ENCODE results near the gene SLCO3A1. TPM values are rescaled to one million over a fixed set of nuclear protein-coding genes. Genes with fewer than 3 reads are reported as not detected.

Gene SLCO3A1
- total RNA-seq, 1 experiment from 2014 or later, result 9.1 TPM

- H3K4me1 Mint-ChIP-seq, result peaks cover 25% of the 10 kb centered on the region
- no peaks in the 10 kb centered on the region; the same call in 1 of the 2 replicates for H3K27me3 Mint-ChIP-seq (ENCODE audit: low read depth)
- peaks cover 16% of the 10 kb centered on the region for H3K9me3 Mint-ChIP-seq
- no peak overlapping the region for H3K27ac Mint-ChIP-seq
- ChIA-PET POLR2A (no interaction called here), CTCF (interaction anchor here (0.8 to 1.6 kb wide), 2 partner anchors 72 to 190 kb away, joined by 3 to 6 read pairs; no protein-coding TSS in a partner anchor)
- ATAC-seq (no peak), DNase-seq (ENCODE audit: low spot score) (no peak)
- H3K4me3 Mint-ChIP-seq, result no peak overlapping the region
- no peaks in the 10 kb centered on the region for H3K36me3 Mint-ChIP-seq
- TF ChIP-seq HMGA2 (CRISPR knock-in tag; IDR thresholded peaks at IDR 0.05), result no peak
- no peak for TF ChIP-seq TEAD4 (CRISPR knock-in tag; IDR thresholded peaks at IDR 0.05)
- no peak for TF ChIP-seq FOXP4 (CRISPR knock-in tag; IDR thresholded peaks at IDR 0.05)
- TF ChIP-seq AR (CRISPR knock-in tag; IDR thresholded peaks at IDR 0.05), result no peak
- TF ChIP-seq ARID4B (CRISPR knock-in tag; IDR thresholded peaks at IDR 0.05; ENCODE audit: borderline replicate concordance), result no peak
- TF ChIP-seq ZNF281 (CRISPR knock-in tag; IDR thresholded peaks at IDR 0.05), result no peak
- no peak for TF ChIP-seq SMAD4 (CRISPR knock-in tag; IDR thresholded peaks at IDR 0.05)
- TF ChIP-seq ZNF425 (CRISPR knock-in tag; conservative IDR thresholded peaks at IDR 0.05), result no peak
- no peak for TF ChIP-seq E2F5 (CRISPR knock-in tag; IDR thresholded peaks at IDR 0.05)
- TF ChIP-seq ZNF423 (CRISPR knock-in tag; IDR thresholded peaks at IDR 0.05), result no peak
- no peak for TF ChIP-seq ETV6 (CRISPR knock-in tag; IDR thresholded peaks at IDR 0.05)
- TF ChIP-seq ZMAT4 (CRISPR knock-in tag; IDR thresholded peaks at IDR 0.05), result no peak
- no peak for TF ChIP-seq STAT6 (CRISPR knock-in tag; conservative IDR thresholded peaks at IDR 0.05; ENCODE audit: low read depth)
- TF ChIP-seq USF1 (CRISPR knock-in tag; IDR thresholded peaks at IDR 0.05), result no peak
- TF ChIP-seq NFATC4 (CRISPR knock-in tag; IDR thresholded peaks at IDR 0.05), result no peak
- no peak for TF ChIP-seq MYBL2 (CRISPR knock-in tag; IDR thresholded peaks at IDR 0.05)
Measured at GRCh38 chr15:91896341-91897055, 43.0 kb downstream of the SLCO3A1 start.
